AG08396 (cell line): ENCODE measurements around the gene PTPN12.
"Not testable (repeated sequence)": the region's sequence is repeated elsewhere in the genome, so short reads cannot be mapped to it uniquely, and the experiment has no call there.

Experiments
- DNase-seq: peaks from one replicate; pipeline ENCODE4 v3.0.0; 2012; ENCODE audit warnings: low spot score, mixed read lengths

PTPN12 gene

GRCh38 chr7:77580762-77581350 lies 43.8 kb downstream of the PTPN12 start:
- DNase-seq: no peak

GRCh38 chr7:77587272-77587671 lies 50.2 kb downstream of the PTPN12 start:
- no peak for DNase-seq

GRCh38 chr7:77600952-77601351 lies 63.9 kb downstream of the PTPN12 start:
- no peak for DNase-seq

GRCh38 chr7:77606562-77606961 lies 69.5 kb downstream of the PTPN12 start:
- no peak for DNase-seq

- DNase-seq: no peak
Observed at GRCh38 chr7:77619314-77619713, 82.2 kb downstream of the PTPN12 start.

- no peak for DNase-seq
Observed at GRCh38 chr7:77626586-77627308, 89.7 kb downstream of the PTPN12 start.

GRCh38 chr7:77627309-77627676 lies 90.2 kb downstream of the PTPN12 start:
- DNase-seq: peak; percentile 20

- DNase-seq: no peak
Observed at GRCh38 chr7:77629797-77630196, 92.7 kb downstream of the PTPN12 start.

- DNase-seq: no peak
Observed at GRCh38 chr7:77631820-77632219, 94.7 kb downstream of the PTPN12 start.

GRCh38 chr7:77644774-77645173 lies 107.7 kb downstream of the PTPN12 start:
- no peak for DNase-seq

- no peak for DNase-seq
Observed at GRCh38 chr7:77648742-77649338, 111.7 kb downstream of the PTPN12 start.

- DNase-seq: peak; percentile 30
Observed at GRCh38 chr7:77649716-77650349, 112.7 kb downstream of the PTPN12 start.

GRCh38 chr7:77651575-77652162 lies 114.6 kb downstream of the PTPN12 start:
- peak; percentile 51 for DNase-seq

GRCh38 chr7:77652826-77653225 lies 115.7 kb downstream of the PTPN12 start:
- not testable (repeated sequence) for DNase-seq

- DNase-seq: no peak
Observed at GRCh38 chr7:77653572-77653971, 116.5 kb downstream of the PTPN12 start.

- no peak for DNase-seq
Observed at GRCh38 chr7:77655356-77655755, 118.3 kb downstream of the PTPN12 start.

GRCh38 chr7:77655836-77656455 lies 118.9 kb downstream of the PTPN12 start:
- no peak for DNase-seq

- no peak for DNase-seq
Observed at GRCh38 chr7:77657427-77658224, 120.5 kb downstream of the PTPN12 start.

GRCh38 chr7:77658928-77659327 lies 121.8 kb downstream of the PTPN12 start:
- DNase-seq: no peak

- DNase-seq: no peak
Observed at GRCh38 chr7:77661816-77662215, 124.7 kb downstream of the PTPN12 start.

- no peak for DNase-seq
Observed at GRCh38 chr7:77662869-77663268, 125.8 kb downstream of the PTPN12 start.
